Psoas muscle (tissue), 8 donors: Measurements from ENCODE around the gene DYNLRB1. TPM values are rescaled to one million over a fixed set of nuclear protein-coding genes. Genes with fewer than 3 reads are reported as not detected.
"Not testable (repeated sequence)": the region's sequence is repeated elsewhere in the genome, so short reads cannot be mapped to it uniquely, and the experiment has no call there.

Experiments
- ATAC-seq, 4 donors: fragments of 200-7000 bp; cut with Tn5 transposase; one replicate each; pipeline ENCODE4 v1.9.1; 2020; ENCODE audit warnings: moderate library complexity in 3 of 4, mild to moderate bottlenecking in 2 of 4
- DNase-seq, 2 donors: peaks; one replicate each; pipeline ENCODE4 v3.0.0-alpha.2; 2020
- H3K27ac ChIP-seq: fragments of 200-600 bp; one replicate; pipeline ENCODE4 v1.8.0; 2022
- H3K27me3 ChIP-seq, 3 donors: fragments of 200-600 bp in 1 of 3; one replicate each; pipeline versions ENCODE4 v1.6.1 to v1.8.0; 2013 to 2022; ENCODE audit warnings: low read length in 2 of 3, mild to moderate bottlenecking in 2 of 3, moderate library complexity in 1 of 3; ENCODE audit not compliant: insufficient read depth in 3 of 3
- H3K36me3 ChIP-seq, 2 donors: fragments of 200-600 bp in 1 of 2; one replicate each; pipeline versions ENCODE4 v1.6.1 to v1.8.0; 2013 to 2022; ENCODE audit warnings: low read depth in 1 of 2, mild to moderate bottlenecking in 1 of 2, moderate library complexity in 1 of 2; ENCODE audit not compliant: insufficient read depth in 1 of 2
- H3K4me1 ChIP-seq: fragments of 200-600 bp; one replicate; pipeline ENCODE4 v1.8.0; 2022
- H3K4me3 ChIP-seq: fragments of 200-600 bp; one replicate; pipeline ENCODE4 v1.8.0; 2022; ENCODE audit warnings: mild to moderate bottlenecking
- H3K9me3 ChIP-seq: fragments of 200-600 bp; one replicate; pipeline ENCODE4 v1.8.0; 2022
- WGBS, 3 donors: extraction: QIAGEN DNeasy Blood & Tissue Kit; methylation state at CpG; one replicate each; pipeline versions ENCODE4 v1.1.6 to v1.1.7; 2013; 5-methylcytosine and 5-hydroxymethylcytosine counted together
- intact Hi-C, 2 donors: fragments of 100-400 bp; cut with DNase I; formaldehyde crosslinking; loops; one replicate each; pipeline versions ENCODE4 v1.11.0 to v1.14.2; 2022
- polyA plus RNA-seq, 3 donors: library from polyadenylated mRNA; stranded (reverse); fragments of 200-250 nt; gene quantifications; one replicate each; pipeline ENCODE4 v1.2.3, GENCODE V29; 2013
- total RNA-seq, 4 donors: library from RNA; stranded (reverse); fragmentation: NEBNext Ultra II Directional in 2 of 4; extraction: Animal tissue kit (Norgen Biotek cat#: 25700) in 2 of 4; gene quantifications; one replicate each; pipeline versions ENCODE4 v1.2.1 to v1.2.4, GENCODE V29; 2021 to 2023
- TF ChIP-seq, protein P1 (sequence below): fragments of 200-600 bp; IDR thresholded peaks from one replicate; pipeline ENCODE4 v1.8.0; 2022; ENCODE audit warnings: antibody characterized with exemption
- donor health status: healthy with polysubstance abuse.
- donor health status: DM: no; HTN: no; CAD: no; lungs with moderate emphysema.
- donor health status: Bipolar disorder and iron deficiency.
- donor health status: healthy.
- donor health status: DM: yes; HTN: yes; CAD: no.
- donor health status: DM: no; HTN: no; CAD: no.
- donor health status: DM: no; HTN: no; CAD: no.
- donor health status: DM: yes; HTN: yes; CAD: no.

DYNLRB1 gene
- total and polyA plus RNA-seq, 7 donors: 93.2 to 179 (median 119) TPM

DNA sequence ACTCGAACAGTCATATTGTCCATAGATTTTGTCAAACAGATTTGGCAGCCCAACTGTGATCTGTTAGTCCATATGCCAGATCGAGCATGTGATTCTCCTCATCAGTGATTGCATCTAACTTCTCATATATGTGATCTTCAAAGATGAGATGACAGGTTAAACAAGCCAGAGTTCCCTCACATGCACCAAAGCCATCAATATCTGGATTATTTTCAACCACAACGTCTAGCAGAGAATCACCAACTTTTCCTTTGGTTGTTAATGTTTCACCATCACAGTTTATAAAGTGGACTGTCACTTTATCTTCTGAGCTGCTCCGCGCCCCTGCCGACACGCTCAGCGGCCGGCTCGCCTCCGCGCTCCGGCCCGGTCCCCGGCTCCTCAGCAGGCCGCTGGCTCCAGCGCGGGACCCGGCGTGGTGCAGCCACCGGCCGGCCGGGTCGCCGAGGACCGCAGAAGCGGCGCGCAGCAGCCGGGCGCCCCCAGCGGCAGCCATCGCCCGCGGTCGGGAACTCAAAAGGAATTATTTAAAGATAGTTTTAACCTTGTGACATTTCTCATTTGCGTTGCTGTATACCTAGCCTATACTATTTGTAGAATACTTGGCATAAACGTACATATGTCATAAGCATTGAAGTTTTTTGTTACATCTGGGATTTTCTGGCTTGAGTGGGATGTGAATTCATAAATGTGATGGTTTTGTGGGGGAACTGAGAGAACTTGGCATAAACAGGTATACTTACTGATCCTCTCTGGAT lies 40.1 kb upstream of the DYNLRB1 start:
- H3K27me3 ChIP-seq: no peaks in the 10 kb centered on the region
- H3K9me3 ChIP-seq: no peaks in the 10 kb centered on the region
- no peak overlapping the region for H3K4me3 ChIP-seq
- DNase-seq (peak; percentile 60 to 74), ATAC-seq (peak; percentile 75 to 90 (median 88))
- 22 to 28% (median 23%) methylated on average over 38 of the region's 38 CpGs for WGBS, 3 donors
- intact Hi-C loops: loop anchor here (5.0 to 10.0 kb wide), 2 partner anchors 161 to 164 kb away; no protein-coding TSS in a partner anchor
- peaks cover 0 to 54% of the 10 kb centered on the region in 2 donors for H3K36me3 ChIP-seq
- H3K4me1 ChIP-seq: peaks cover 23% of the 10 kb centered on the region
- no peak overlapping the region for H3K27ac ChIP-seq
- TF ChIP-seq, protein P1, sequence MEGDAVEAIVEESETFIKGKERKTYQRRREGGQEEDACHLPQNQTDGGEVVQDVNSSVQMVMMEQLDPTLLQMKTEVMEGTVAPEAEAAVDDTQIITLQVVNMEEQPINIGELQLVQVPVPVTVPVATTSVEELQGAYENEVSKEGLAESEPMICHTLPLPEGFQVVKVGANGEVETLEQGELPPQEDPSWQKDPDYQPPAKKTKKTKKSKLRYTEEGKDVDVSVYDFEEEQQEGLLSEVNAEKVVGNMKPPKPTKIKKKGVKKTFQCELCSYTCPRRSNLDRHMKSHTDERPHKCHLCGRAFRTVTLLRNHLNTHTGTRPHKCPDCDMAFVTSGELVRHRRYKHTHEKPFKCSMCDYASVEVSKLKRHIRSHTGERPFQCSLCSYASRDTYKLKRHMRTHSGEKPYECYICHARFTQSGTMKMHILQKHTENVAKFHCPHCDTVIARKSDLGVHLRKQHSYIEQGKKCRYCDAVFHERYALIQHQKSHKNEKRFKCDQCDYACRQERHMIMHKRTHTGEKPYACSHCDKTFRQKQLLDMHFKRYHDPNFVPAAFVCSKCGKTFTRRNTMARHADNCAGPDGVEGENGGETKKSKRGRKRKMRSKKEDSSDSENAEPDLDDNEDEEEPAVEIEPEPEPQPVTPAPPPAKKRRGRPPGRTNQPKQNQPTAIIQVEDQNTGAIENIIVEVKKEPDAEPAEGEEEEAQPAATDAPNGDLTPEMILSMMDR: peak; percentile 70

DNA sequence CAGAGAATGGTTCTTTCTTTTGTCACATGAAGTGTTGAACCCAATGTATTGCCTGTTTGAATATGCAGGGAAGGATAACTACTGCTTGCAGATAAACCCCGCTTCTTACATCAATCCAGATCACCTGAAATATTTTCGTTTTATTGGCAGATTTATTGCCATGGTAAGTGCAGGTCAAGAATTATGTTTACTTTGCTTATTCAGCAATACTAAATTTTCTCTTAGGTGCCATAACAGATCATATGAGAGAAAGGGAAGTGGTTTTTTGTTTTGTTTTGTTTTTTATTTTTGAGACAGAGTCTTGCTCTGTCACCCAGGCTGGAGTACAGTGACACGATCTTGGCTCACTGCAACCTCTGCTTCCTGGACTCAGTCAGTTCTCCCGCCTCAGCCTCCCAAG lies 36.6 kb upstream of the DYNLRB1 start:
- intact Hi-C loops: loop anchor here (5.0 to 10.0 kb wide), 2 partner anchors 165 to 167 kb away; no protein-coding TSS in a partner anchor
- TF ChIP-seq, protein P1: no peak
- Histone ChIP-seq H3K4me1 (peaks cover 8% of the 10 kb centered on the region), H3K9me3 (no peaks in the 10 kb centered on the region), H3K36me3 (peaks cover 0 to 78% of the 10 kb centered on the region in 2 donors), H3K4me3 (no peak overlapping the region), H3K27me3 (no peaks in the 10 kb centered on the region), H3K27ac (no peak overlapping the region)
- ATAC-seq (no peak), DNase-seq (no peak)
- WGBS, 3 donors: 95 to 98% (median 96%) methylated on average over 4 of the region's 4 CpGs

DNA sequence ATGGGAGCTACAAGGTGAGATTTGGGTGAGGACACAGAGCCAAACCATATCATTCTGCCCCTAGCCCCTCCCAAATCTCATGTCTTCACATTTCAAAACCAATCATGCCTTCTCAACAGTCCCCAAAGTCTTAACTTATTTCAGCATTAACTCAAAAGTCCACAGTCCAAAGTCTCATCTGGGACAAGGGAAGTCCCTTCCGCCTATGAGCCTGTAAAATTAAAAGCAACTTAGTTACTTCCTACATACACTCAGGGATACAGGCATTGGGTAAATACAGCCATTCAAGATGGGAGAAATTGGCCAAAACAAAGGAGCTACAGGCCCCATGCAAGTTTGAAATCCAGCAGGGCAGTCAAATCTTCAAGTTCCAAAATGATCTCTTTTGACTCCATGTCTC lies 34.1 kb upstream of the DYNLRB1 start:
- H3K4me3 ChIP-seq, intact Hi-C loops, ATAC-seq, H3K27ac ChIP-seq, DNase-seq, H3K9me3 ChIP-seq, H3K4me1 ChIP-seq, H3K27me3 ChIP-seq: not testable (repeated sequence)
- 39 to 97% (median 66%) methylated on average over 1 of the region's 1 CpG for WGBS, 3 donors
- H3K36me3 ChIP-seq: peaks cover 0 to 83% of the 10 kb centered on the region in 2 donors

DNA sequence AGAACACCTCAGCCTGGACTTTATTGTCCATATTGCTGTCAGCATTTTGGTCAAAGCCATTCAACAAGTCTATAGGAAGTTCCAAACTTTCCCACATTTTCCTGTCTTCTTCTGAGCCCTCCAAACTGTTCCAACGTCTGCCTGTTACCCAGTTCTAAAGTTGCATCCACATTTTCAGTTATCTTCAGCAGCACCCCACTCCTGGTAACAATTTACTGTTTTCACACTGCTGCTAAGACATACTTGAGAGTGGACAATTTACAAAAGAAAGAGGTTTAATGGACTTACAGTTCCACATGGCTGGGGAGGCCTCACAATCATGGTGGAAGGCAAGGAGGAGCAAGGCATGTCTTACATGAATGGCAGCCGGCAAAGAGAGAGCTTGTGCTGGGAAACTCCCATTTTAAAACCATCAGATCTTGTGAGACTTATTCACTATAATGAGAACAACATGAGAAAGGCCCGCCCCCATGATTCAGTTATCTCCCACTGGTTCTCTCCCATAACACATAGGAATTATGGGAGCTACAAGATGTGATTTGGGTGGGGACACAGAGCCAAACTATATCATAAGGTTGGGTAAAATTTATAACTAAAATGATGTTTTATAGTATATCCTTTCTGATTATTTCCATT lies 32.5 kb upstream of the DYNLRB1 start:
- H3K9me3 ChIP-seq, H3K27me3 ChIP-seq, H3K4me1 ChIP-seq, H3K27ac ChIP-seq, DNase-seq, intact Hi-C loops, H3K4me3 ChIP-seq, ATAC-seq: not testable (repeated sequence)
- peaks cover 0 to 84% of the 10 kb centered on the region in 2 donors for H3K36me3 ChIP-seq
- 93 to 97% (median 97%) methylated on average over 3 of the region's 3 CpGs for WGBS, 3 donors

DNA sequence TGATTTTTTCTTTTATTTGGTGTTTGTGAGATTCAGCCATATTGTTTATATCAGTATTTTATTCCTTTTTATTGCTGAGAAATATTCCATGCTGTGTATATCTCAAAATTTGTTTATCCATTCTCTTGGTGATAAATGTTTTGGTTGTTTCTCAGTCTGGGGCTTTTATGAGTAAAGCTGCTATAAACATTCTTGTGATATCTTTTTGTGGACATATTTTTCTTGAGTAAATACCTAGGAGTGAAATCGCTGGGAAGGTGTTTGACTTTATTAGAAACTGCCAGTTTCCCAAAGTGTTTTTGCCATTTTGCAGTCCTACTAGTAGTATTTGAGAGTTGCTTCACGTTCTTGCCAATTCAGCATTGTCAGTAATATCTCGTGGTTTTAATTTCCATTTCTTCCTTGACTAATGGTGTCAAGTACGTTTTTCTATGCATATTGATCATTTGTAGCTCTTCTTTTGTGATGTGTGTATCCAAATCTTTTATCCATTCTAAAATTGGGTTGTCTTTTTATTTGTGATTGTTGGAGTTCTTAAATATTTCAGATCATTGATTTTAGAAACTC lies 31.1 kb upstream of the DYNLRB1 start:
- H3K9me3 ChIP-seq: no peaks in the 10 kb centered on the region
- no peak overlapping the region for H3K27ac ChIP-seq
- H3K36me3 ChIP-seq: peaks cover 0 to 84% of the 10 kb centered on the region in 2 donors
- no peak overlapping the region for H3K4me3 ChIP-seq
- WGBS, 3 donors: 65 to 82% (median 76%) methylated on average over 4 of the region's 4 CpGs
- DNase-seq (no peak), ATAC-seq (no peak)
- intact Hi-C loops: no loop called here
- no peaks in the 10 kb centered on the region for H3K4me1 ChIP-seq
- H3K27me3 ChIP-seq: no peaks in the 10 kb centered on the region
- TF ChIP-seq, protein P1: no peak
